ENCODE results near the gene FIS1. TPM values are rescaled to one million over a fixed set of nuclear protein-coding genes. Genes with fewer than 3 reads are reported as not detected.
"Not testable (repeated sequence)": the region's sequence is repeated elsewhere in the genome, so short reads cannot be mapped to it uniquely, and the experiment has no call there.

Gene FIS1
- polyA plus RNA-seq, 1 donor (not counting 4 experiments of a cell fraction or from before 2014, with no cell fraction given): 202 TPM

- H3K4me1 ChIP-seq (ENCODE audit: control insufficient read depth, extremely low read depth, insufficient read depth, low read length): no peaks in the 10 kb centered on the region
- TF ChIP-seq CTCF (optimal IDR thresholded peaks at IDR 0.05 in 1 of 3, IDR thresholded peaks at IDR 0.05 in 1 of 3, conservative IDR thresholded peaks at IDR 0.05 in 1 of 3; ENCODE audit: extremely low read depth in 1 of 3, insufficient read depth in 2 of 3, low read length in 3 of 3): no peak
- no peak for TF ChIP-seq EZH2 (IDR thresholded peaks at IDR 0.05; ENCODE audit: low read length)
- H4K20me1 ChIP-seq (ENCODE audit: control insufficient read depth, extremely low read depth, insufficient read depth, low read length): no peaks in the 10 kb centered on the region
- no peak overlapping the region for H3K27ac ChIP-seq (ENCODE audit: control insufficient read depth, insufficient read depth, low read length)
- H3K4me3 ChIP-seq (ENCODE audit: control insufficient read depth in 2 of 3, extremely low read depth in 1 of 3, insufficient read depth in 2 of 3, low read depth in 1 of 3, low read length in 3 of 3): no peak overlapping the region
- dilution Hi-C loops (cut with MboI; ENCODE audit: extremely low pct_ligation_motif_present, low sequenced_read_pairs): no loop called here
- no peak overlapping the region for H2AFZ ChIP-seq (ENCODE audit: control insufficient read depth, low read length)
- H3K9me1 ChIP-seq (ENCODE audit: control insufficient read depth, extremely low read depth, insufficient read depth, low read length): no peaks in the 10 kb centered on the region
- no peaks in the 10 kb centered on the region for H3K79me2 ChIP-seq (ENCODE audit: control insufficient read depth, insufficient read depth, low read length)
- H3K36me3 ChIP-seq (ENCODE audit: control insufficient read depth in 2 of 2, extremely low read depth in 1 of 2, insufficient read depth in 2 of 2, low read length in 2 of 2): no peaks in the 10 kb centered on the region
- H3K4me2 ChIP-seq (ENCODE audit: control insufficient read depth, extremely low read depth, insufficient read depth, low read depth, low read length): no peak overlapping the region
- H3K9me3 ChIP-seq (ENCODE audit: control insufficient read depth, low read depth, low read length): no peaks in the 10 kb centered on the region
- no peak for DNase-seq (ENCODE audit: low read depth, low spot score)
- FAIRE-seq: no peak
- no peaks in the 10 kb centered on the region for H3K27me3 ChIP-seq (ENCODE audit: control insufficient read depth, extremely low read depth, insufficient read depth, low read length)
- H3K9ac ChIP-seq (ENCODE audit: control insufficient read depth, extremely low read depth, insufficient read depth, low read length): no peak overlapping the region
Measured at GRCh38 chr7:101258243-101258731, 13.4 kb upstream of the FIS1 start.

GRCh38 chr7:101255796-101256195 is 10.9 kb upstream of the FIS1 start:
- FAIRE-seq (no peak), DNase-seq (ENCODE audit: low read depth, low spot score) (no peak)
- no peak for TF ChIP-seq CTCF (optimal IDR thresholded peaks at IDR 0.05 in 1 of 3, IDR thresholded peaks at IDR 0.05 in 1 of 3, conservative IDR thresholded peaks at IDR 0.05 in 1 of 3; ENCODE audit: extremely low read depth in 1 of 3, insufficient read depth in 2 of 3, low read length in 3 of 3)
- TF ChIP-seq EZH2 (IDR thresholded peaks at IDR 0.05; ENCODE audit: low read length): no peak
- dilution Hi-C loops (cut with MboI; ENCODE audit: extremely low pct_ligation_motif_present, low sequenced_read_pairs): no loop called here
- Histone ChIP-seq H3K9me1 (ENCODE audit: control insufficient read depth, extremely low read depth, insufficient read depth, low read length) (no peaks in the 10 kb centered on the region), H3K27ac (ENCODE audit: control insufficient read depth, insufficient read depth, low read length) (no peak overlapping the region), H3K9ac (ENCODE audit: control insufficient read depth, extremely low read depth, insufficient read depth, low read length) (no peak overlapping the region), H3K9me3 (ENCODE audit: control insufficient read depth, low read depth, low read length) (no peaks in the 10 kb centered on the region), H4K20me1 (ENCODE audit: control insufficient read depth, extremely low read depth, insufficient read depth, low read length) (no peaks in the 10 kb centered on the region), H3K79me2 (ENCODE audit: control insufficient read depth, insufficient read depth, low read length) (peaks cover 13% of the 10 kb centered on the region), H2AFZ (ENCODE audit: control insufficient read depth, low read length) (no peak overlapping the region), H3K4me3 (ENCODE audit: control insufficient read depth in 2 of 3, extremely low read depth in 1 of 3, insufficient read depth in 2 of 3, low read depth in 1 of 3, low read length in 3 of 3) (no peak overlapping the region), H3K4me1 (ENCODE audit: control insufficient read depth, extremely low read depth, insufficient read depth, low read length) (peaks cover 5% of the 10 kb centered on the region), H3K27me3 (ENCODE audit: control insufficient read depth, extremely low read depth, insufficient read depth, low read length) (no peaks in the 10 kb centered on the region), H3K36me3 (ENCODE audit: control insufficient read depth in 2 of 2, extremely low read depth in 1 of 2, insufficient read depth in 2 of 2, low read length in 2 of 2) (no peaks in the 10 kb centered on the region), H3K4me2 (ENCODE audit: control insufficient read depth, extremely low read depth, insufficient read depth, low read depth, low read length) (no peak overlapping the region)

- peaks cover 36% of the 10 kb centered on the region for H3K79me2 ChIP-seq (ENCODE audit: control insufficient read depth, insufficient read depth, low read length)
- H3K4me1 ChIP-seq (ENCODE audit: control insufficient read depth, extremely low read depth, insufficient read depth, low read length); FAIRE-seq; H3K27me3 ChIP-seq (ENCODE audit: control insufficient read depth, extremely low read depth, insufficient read depth, low read length); H3K9ac ChIP-seq (ENCODE audit: control insufficient read depth, extremely low read depth, insufficient read depth, low read length); H3K4me3 ChIP-seq (ENCODE audit: control insufficient read depth in 2 of 3, extremely low read depth in 1 of 3, insufficient read depth in 2 of 3, low read depth in 1 of 3, low read length in 3 of 3); DNase-seq (ENCODE audit: low read depth, low spot score); H2AFZ ChIP-seq (ENCODE audit: control insufficient read depth, low read length); H3K36me3 ChIP-seq (ENCODE audit: control insufficient read depth in 2 of 2, extremely low read depth in 1 of 2, insufficient read depth in 2 of 2, low read length in 2 of 2); H3K4me2 ChIP-seq (ENCODE audit: control insufficient read depth, extremely low read depth, insufficient read depth, low read depth, low read length); H4K20me1 ChIP-seq (ENCODE audit: control insufficient read depth, extremely low read depth, insufficient read depth, low read length); H3K27ac ChIP-seq (ENCODE audit: control insufficient read depth, insufficient read depth, low read length); dilution Hi-C loops (cut with MboI; ENCODE audit: extremely low pct_ligation_motif_present, low sequenced_read_pairs); H3K9me3 ChIP-seq (ENCODE audit: control insufficient read depth, low read depth, low read length); H3K9me1 ChIP-seq (ENCODE audit: control insufficient read depth, extremely low read depth, insufficient read depth, low read length): not testable (repeated sequence)
Measured at GRCh38 chr7:101253199-101253598, 8.3 kb upstream of the FIS1 start.
